WTC11 (cell line): ENCODE results near the gene CDC20B.

Experiments used
- CBFB ChIP-seq: sonication (generic); formaldehyde crosslinking; IDR thresholded peaks from 2 replicates; pipeline ENCODE4 v1.8.1; 2022; ENCODE audit warnings: mild to moderate bottlenecking, low read depth, missing genetic modification reagents
- CREB1 ChIP-seq: sonication (generic); formaldehyde crosslinking; IDR thresholded peaks from 2 replicates; pipeline ENCODE4 v1.8.0; 2023; ENCODE audit warnings: mild to moderate bottlenecking, missing genetic modification reagents
- CTCF ChIP-seq: fragments of 200-600 bp; IDR thresholded peaks from 2 replicates; pipeline ENCODE4 v1.8.0; 2022; ENCODE audit warnings: antibody characterized with exemption
- KAT7 ChIP-seq: sonication (generic); formaldehyde crosslinking; IDR thresholded peaks from 2 replicates; pipeline ENCODE4 v1.8.1; 2023; ENCODE audit warnings: missing genetic modification reagents, mild to moderate bottlenecking, borderline replicate concordance
- PREB ChIP-seq: sonication (generic); formaldehyde crosslinking; IDR thresholded peaks from 2 replicates; pipeline ENCODE4 v1.8.1; 2022; ENCODE audit warnings: mild to moderate bottlenecking, missing genetic modification reagents, moderate library complexity, borderline replicate concordance
- ZNF416 ChIP-seq: fragments of 250-450 bp; sonication (Bioruptor Pico); IDR thresholded peaks from 2 replicates; pipeline ENCODE4 v1.9.0; 2021; ENCODE audit warnings: mild to moderate bottlenecking, inconsistent platforms
- TF ChIP-seq, protein P1 (sequence below): sonication (generic); formaldehyde crosslinking; IDR thresholded peaks from 2 replicates; pipeline ENCODE4 v1.8.1; 2023; ENCODE audit warnings: mild to moderate bottlenecking, moderate library complexity, missing genetic modification reagents
- TF ChIP-seq, protein P2 (sequence below): sonication (generic); formaldehyde crosslinking; IDR thresholded peaks from 2 replicates; pipeline ENCODE4 v1.8.1; 2022; ENCODE audit warnings: low read depth, missing genetic modification reagents, borderline replicate concordance
- TF ChIP-seq, protein P3 (sequence below): sonication (generic); formaldehyde crosslinking; IDR thresholded peaks from 2 replicates; pipeline ENCODE4 v1.8.1; 2023; ENCODE audit warnings: mild to moderate bottlenecking, missing genetic modification reagents, moderate library complexity

- TF ChIP-seq CBFB (CRISPR knock-in tag): no peak
- TF ChIP-seq CTCF: no peak
- no peak for TF ChIP-seq PREB (CRISPR knock-in tag)
- TF ChIP-seq ZNF416: no peak
- TF ChIP-seq, protein P1, sequence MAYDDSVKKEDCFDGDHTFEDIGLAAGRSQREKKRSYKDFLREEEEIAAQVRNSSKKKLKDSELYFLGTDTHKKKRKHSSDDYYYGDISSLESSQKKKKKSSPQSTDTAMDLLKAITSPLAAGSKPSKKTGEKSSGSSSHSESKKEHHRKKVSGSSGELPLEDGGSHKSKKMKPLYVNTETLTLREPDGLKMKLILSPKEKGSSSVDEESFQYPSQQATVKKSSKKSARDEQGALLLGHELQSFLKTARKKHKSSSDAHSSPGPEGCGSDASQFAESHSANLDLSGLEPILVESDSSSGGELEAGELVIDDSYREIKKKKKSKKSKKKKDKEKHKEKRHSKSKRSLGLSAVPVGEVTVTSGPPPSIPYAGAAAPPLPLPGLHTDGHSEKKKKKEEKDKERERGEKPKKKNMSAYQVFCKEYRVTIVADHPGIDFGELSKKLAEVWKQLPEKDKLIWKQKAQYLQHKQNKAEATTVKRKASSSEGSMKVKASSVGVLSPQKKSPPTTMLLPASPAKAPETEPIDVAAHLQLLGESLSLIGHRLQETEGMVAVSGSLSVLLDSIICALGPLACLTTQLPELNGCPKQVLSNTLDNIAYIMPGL (CRISPR knock-in tag): no peak
- no peak for TF ChIP-seq KAT7 (CRISPR knock-in tag)
- TF ChIP-seq, protein P2, sequence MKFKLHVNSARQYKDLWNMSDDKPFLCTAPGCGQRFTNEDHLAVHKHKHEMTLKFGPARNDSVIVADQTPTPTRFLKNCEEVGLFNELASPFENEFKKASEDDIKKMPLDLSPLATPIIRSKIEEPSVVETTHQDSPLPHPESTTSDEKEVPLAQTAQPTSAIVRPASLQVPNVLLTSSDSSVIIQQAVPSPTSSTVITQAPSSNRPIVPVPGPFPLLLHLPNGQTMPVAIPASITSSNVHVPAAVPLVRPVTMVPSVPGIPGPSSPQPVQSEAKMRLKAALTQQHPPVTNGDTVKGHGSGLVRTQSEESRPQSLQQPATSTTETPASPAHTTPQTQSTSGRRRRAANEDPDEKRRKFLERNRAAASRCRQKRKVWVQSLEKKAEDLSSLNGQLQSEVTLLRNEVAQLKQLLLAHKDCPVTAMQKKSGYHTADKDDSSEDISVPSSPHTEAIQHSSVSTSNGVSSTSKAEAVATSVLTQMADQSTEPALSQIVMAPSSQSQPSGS (CRISPR knock-in tag): no peak
- TF ChIP-seq, protein P3, sequence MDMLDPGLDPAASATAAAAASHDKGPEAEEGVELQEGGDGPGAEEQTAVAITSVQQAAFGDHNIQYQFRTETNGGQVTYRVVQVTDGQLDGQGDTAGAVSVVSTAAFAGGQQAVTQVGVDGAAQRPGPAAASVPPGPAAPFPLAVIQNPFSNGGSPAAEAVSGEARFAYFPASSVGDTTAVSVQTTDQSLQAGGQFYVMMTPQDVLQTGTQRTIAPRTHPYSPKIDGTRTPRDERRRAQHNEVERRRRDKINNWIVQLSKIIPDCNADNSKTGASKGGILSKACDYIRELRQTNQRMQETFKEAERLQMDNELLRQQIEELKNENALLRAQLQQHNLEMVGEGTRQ (CRISPR knock-in tag): no peak
- TF ChIP-seq CREB1: no peak
Observed at GRCh38 chr5:55123365-55123764, 49.6 kb downstream of the CDC20B start.
